PC-3 (cell line): ENCODE results near the gene CNBD2.
A peak's percentile ranks its signal among the peaks of the same experiment; 100 is the strongest.

Experiments
- EZH2 ChIP-seq: fragments of 300-600 bp; sonication (generic); IDR thresholded peaks from one replicate; pipeline ENCODE4 v1.6.1; 2017; ENCODE audit warnings: antibody characterized with exemption, mild to moderate bottlenecking, low read length; ENCODE audit not compliant: unreplicated experiment
- TF ChIP-seq, protein P1 (sequence below): fragments of 300-600 bp; sonication (generic); conservative IDR thresholded peaks from 2 replicates; pipeline ENCODE4 v1.5.1; 2017; ENCODE audit warnings: antibody characterized with exemption, low read depth, mild to moderate bottlenecking, low read length

DNA sequence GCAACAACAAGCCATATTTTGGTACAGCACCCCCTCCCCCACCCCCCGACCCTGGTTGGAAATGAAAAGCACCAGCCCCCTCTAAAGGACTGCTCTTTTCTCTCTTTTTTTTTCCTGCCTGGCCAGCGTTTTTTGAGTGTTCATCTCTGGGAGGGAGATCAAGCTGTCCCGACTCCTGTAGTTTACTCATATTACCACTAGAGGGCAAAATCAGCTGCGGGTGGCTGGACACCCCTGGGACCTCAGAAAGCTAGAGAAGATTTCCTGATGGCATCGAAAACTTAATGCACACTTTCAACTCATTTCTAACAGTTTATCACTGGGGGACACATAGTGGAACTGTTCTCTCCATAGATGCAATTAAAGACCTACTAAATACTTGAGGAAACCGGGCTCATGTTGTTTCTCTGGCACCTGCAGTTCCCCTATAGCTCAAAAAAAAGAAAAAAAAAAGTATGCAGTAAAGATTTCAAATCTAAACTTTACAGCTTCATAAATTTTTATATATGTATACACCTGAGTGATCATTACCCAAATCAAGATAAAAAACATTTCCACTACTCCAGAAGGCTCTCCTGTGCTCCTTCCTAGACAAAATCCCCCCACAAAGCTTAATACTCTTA, 24.4 kb downstream of the CNBD2 start:
- TF ChIP-seq, protein P1, sequence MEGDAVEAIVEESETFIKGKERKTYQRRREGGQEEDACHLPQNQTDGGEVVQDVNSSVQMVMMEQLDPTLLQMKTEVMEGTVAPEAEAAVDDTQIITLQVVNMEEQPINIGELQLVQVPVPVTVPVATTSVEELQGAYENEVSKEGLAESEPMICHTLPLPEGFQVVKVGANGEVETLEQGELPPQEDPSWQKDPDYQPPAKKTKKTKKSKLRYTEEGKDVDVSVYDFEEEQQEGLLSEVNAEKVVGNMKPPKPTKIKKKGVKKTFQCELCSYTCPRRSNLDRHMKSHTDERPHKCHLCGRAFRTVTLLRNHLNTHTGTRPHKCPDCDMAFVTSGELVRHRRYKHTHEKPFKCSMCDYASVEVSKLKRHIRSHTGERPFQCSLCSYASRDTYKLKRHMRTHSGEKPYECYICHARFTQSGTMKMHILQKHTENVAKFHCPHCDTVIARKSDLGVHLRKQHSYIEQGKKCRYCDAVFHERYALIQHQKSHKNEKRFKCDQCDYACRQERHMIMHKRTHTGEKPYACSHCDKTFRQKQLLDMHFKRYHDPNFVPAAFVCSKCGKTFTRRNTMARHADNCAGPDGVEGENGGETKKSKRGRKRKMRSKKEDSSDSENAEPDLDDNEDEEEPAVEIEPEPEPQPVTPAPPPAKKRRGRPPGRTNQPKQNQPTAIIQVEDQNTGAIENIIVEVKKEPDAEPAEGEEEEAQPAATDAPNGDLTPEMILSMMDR = peak; percentile 90
- TF ChIP-seq EZH2 = no peak
